K562 (cell line): ENCODE data around the gene RMI1. TPM values are rescaled to one million over a fixed set of nuclear protein-coding genes. Genes with fewer than 3 reads are reported as not detected.

Experiments used
- C11orf30 ChIP-seq: fragments of 450-650 bp; IDR thresholded peaks from 2 replicates; pipeline ENCODE4 v1.6.1; 2016; ENCODE audit warnings: low read depth, mild to moderate bottlenecking
- FOXK2 ChIP-seq, 2 experiments: fragments of 450-650 bp; IDR thresholded peaks in 1 of 2; conservative IDR thresholded peaks in 1 of 2; 2 replicates each; pipeline ENCODE4 v1.6.1; 2016; ENCODE audit warnings: low read depth in 2 of 2, mild to moderate bottlenecking in 1 of 2
- MAFK ChIP-seq: IDR thresholded peaks from 2 replicates; pipeline ENCODE4 v1.6.1; 2011; ENCODE audit warnings: low read length, improper control_type of control experiment
- MGA ChIP-seq: fragments of 450-650 bp; IDR thresholded peaks from 2 replicates; pipeline ENCODE4 v1.6.1; 2016; ENCODE audit warnings: mild to moderate bottlenecking, moderate library complexity
- ZNF639 ChIP-seq, 2 experiments: fragments of 200-800 bp in 1 of 2; sonication (Bioruptor generic) in 1 of 2; sonication (generic) in 1 of 2; formaldehyde crosslinking in 1 of 2; IDR thresholded peaks in 1 of 2; conservative IDR thresholded peaks in 1 of 2; 2 replicates each; pipeline versions ENCODE4 v1.5.0 to v1.6.1; 2016 to 2020; ENCODE audit warnings: missing compliant biosample characterization in 1 of 2, missing genetic modification characterization in 1 of 2, missing genetic modification reagents in 1 of 2
- polyA plus RNA-seq, 8 experiments: library from polyadenylated mRNA; depleted of rRNA in 4 of 8; stranded (reverse) in 5 of 8; unstranded in 3 of 8; fragments of >200 nt; fragmentation: Nextera tagmentation in 2 of 8; fragmentation: Illumina TruSeq in 1 of 8; extraction: Ambion mirVana in 2 of 8; extraction: Trizol in 1 of 8; gene quantifications; 2 replicates each; pipeline versions ENCODE4 v1.2.1 to v1.2.3, GENCODE V29; 2011 to 2014; ENCODE audit warnings: inconsistent platforms in 1 of 8, missing spikeins in 1 of 8
- total RNA-seq, 7 experiments: library from RNA; depleted of rRNA in 6 of 7; stranded (reverse); fragments of >200 nt in 6 of 7; fragmentation: Illumina TruSeq in 2 of 7; extraction: Trizol in 2 of 7; gene quantifications; 2 replicates each; pipeline versions ENCODE4 v1.2.1 to v1.2.3, GENCODE V29; 2011 to 2021; ENCODE audit warnings: low replicate concordance in 1 of 7

The RMI1 gene
- total and polyA plus RNA-seq, 9 of the 15 experiments (the other 6 are each of a cell fraction or from before 2014, with no cell fraction given), result 3.0 to 17.4 (median 10.6) TPM

- TF ChIP-seq ZNF639 (CRISPR knock-in tag; conservative IDR thresholded peaks at IDR 0.05 in 1 of 2, IDR thresholded peaks at IDR 0.05 in 1 of 2) (no peak), C11orf30 (peak; percentile 63), MGA (0 out of 2 replicates have a peak, but pooled peaks have one; percentile 24), FOXK2 (conservative IDR thresholded peaks at IDR 0.05 in 1 of 2, IDR thresholded peaks at IDR 0.05 in 1 of 2; ENCODE audit: low read depth in 2 of 2) (peak; percentile 21 to 60; a peak in 3 of 4 replicates), MAFK (peak; percentile 38; the same call in 1 of the 2 replicates)
- TF ChIP-seq, all 486 proteins: peak for 16
Observed at GRCh38 chr9:83992407-83992806, 11.8 kb downstream of the RMI1 start (continued).
